GM19468 (cell line): ENCODE data around the gene CYTH2.

Experiments
- ATAC-seq: cut with Tn5 transposase; IDR thresholded peaks from one replicate; pipeline ENCODE4 v1.9.1; 2021; ENCODE audit warnings: mild to moderate bottlenecking, moderate library complexity, moderate number of reproducible peaks; ENCODE audit not compliant: unreplicated experiment; ENCODE audit errors: extremely low read depth

CYTH2 gene, protein sequence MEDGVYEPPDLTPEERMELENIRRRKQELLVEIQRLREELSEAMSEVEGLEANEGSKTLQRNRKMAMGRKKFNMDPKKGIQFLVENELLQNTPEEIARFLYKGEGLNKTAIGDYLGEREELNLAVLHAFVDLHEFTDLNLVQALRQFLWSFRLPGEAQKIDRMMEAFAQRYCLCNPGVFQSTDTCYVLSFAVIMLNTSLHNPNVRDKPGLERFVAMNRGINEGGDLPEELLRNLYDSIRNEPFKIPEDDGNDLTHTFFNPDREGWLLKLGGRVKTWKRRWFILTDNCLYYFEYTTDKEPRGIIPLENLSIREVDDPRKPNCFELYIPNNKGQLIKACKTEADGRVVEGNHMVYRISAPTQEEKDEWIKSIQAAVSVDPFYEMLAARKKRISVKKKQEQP

DNA sequence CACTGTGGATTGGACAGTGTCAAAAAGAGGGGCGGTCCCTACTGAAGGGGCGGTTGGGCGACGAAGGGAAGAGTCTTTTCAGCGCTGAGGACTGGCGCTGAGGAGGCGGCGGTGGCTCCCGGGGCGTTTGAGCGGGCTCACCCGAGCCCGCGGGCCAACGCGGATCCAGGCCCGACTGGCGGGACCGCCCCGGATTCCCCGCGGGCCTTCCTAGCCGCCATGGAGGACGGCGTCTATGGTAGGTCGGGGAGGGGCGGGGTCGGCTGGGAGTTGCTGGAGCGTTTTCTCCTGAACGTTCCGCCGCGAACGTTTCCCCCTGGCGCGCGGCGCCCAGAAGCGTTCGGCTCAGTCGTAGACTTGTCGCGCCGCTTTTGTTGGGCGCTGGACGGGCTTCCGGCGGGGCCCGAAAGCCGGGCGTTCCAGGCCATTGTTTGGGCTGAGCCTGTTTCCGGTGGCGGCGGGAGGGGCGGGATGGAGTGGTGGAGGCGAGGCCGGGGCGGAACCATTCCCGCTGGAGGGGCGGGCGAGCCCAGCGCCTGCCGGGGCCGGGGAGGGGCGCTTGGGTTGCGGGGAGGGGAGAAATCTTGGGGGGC, at the start of gene CYTH2:
Gene CYTH2 (plus strand): TSS at position 81 of the 593 bp plus-strand sequence. CDS start 139 bp downstream, at position 220.
- ATAC-seq, result no peak

DNA sequence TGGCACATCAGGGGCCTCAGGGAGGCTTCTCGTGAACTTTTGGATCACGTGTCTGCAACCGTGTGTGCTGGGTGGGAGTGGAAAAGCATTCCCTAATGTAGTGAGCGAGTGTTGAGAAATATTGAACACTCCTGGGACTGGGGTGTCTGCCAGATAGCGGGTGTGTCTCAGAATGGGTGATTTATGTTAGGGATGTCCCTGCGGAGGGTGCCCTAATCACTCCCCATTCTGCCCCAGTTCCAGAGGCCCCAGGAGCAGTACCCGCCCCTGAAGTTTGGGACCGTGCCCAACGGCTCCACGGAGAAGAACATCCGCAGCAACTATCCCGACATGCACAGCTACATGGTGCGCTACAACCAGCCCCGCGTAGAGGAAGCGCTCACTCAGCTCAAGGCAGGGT, 47.6 kb upstream of the CYTH2 start:
- no peak for ATAC-seq

DNA sequence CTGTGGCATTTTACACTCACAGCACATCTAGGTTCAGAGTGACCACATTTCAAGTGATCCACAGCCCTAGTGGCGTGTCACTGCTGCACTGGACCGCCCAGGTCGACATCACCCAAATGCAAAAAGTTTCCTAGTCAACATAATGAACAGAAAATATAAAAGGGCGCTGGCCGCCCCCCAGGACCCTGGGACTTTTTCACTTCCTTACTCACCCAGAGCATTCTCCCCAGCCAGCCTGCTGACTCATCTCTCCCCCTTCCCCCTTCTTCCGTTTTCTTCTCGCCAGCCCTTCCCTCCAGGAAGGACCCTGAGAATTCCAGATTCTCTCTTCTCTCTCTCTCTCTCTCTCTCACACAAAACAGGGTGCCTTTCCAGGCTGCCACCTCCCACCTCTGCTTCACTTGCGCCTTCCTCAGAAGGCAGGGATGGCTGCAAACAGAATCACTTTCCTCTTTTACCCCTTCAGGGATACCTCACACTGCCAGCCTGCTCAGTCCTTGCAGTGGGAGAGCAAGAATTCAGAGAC, 44.4 kb upstream of the CYTH2 start:
- ATAC-seq, result no peak

DNA sequence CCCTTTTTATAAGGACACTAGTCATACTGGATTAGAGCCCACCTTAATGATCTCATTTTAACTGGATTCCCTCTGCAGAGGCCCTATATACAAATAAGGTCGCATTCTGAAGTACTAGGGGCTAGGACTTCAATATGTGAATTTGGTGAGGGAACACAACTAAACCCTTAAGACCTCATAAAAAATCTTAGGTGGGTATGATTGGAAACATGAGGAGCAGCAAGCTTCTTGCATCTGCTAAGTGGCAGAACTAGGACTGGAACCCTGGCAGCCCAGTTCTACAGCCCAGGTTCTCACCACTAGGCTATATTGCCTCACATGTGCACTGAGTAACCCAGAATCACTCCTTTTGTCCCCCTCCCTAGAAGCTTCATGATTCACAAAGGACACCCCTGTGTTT, 40.5 kb upstream of the CYTH2 start:
- ATAC-seq, result no peak

DNA sequence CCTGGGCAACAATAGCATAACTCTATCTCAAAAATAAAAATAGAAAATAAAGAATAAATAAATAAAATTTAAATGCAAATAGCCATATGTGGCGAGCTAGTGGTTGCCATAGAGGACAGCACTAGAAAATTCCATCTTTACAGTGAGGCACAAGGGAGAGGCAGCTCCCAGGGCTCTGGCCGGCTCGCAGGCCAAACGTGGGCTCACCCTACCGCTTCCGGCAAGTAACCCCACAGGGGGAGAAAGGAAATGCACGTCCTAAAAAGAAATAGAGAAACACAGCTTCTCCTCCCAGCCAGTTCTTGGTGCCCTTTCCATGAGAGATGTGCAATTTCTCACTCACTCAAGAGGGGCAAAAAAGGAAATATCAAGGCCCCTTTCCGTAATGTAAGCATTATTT, 35.8 kb upstream of the CYTH2 start:
- no peak for ATAC-seq

DNA sequence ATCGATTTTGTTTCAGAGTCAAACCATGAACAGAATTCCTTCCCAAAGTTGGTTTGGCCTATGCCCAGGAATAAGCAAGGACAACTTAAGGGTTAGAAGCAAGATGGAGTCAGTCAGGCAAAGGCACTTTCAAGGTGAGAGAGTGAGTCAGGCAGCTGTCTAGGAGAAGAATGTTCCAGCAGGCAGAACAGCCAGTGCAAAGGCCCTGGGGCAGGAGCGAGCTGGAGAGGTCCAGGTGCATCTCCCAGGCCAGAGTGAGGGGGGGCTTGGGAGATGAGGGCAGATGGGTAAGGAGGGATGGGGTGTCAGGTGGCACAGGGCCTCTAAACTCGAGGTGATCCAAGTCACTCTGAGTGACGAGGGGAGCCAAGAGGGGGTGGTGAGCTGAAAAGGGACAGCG, 32.6 kb upstream of the CYTH2 start:
- no peak for ATAC-seq

DNA sequence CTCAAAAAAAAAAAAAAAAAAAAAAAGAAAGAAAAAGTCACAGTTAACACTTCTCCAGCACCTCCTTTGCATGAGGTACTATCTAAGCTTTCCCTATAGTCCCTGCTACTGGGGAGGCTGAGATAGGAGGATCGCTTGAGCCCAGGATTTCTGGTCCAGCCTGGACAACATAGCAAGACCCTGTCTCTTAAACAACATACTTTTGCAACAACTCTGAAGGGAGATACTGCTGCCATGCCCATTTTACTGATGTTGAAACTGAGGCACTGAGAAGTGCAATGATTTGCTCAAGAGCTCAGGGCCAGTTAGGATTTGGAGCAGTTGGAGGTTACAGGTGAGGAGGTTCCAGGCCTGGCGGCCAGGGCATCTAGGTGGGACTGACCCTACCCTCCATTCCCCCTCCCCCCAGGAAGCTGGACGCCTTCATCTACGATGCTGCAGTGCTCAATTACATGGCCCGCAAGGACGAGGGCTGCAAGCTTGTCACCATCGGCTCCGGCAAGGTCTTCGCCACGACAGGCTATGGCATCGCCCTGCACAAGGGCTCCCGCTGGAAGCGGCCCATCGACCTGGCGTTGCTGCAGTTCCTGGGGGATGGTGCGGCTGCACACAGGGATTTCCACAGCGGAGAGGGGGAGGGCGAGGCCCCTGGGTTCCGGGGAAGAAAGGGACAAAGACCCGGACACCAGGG, 27.7 kb upstream of the CYTH2 start:
- ATAC-seq, result no peak

DNA sequence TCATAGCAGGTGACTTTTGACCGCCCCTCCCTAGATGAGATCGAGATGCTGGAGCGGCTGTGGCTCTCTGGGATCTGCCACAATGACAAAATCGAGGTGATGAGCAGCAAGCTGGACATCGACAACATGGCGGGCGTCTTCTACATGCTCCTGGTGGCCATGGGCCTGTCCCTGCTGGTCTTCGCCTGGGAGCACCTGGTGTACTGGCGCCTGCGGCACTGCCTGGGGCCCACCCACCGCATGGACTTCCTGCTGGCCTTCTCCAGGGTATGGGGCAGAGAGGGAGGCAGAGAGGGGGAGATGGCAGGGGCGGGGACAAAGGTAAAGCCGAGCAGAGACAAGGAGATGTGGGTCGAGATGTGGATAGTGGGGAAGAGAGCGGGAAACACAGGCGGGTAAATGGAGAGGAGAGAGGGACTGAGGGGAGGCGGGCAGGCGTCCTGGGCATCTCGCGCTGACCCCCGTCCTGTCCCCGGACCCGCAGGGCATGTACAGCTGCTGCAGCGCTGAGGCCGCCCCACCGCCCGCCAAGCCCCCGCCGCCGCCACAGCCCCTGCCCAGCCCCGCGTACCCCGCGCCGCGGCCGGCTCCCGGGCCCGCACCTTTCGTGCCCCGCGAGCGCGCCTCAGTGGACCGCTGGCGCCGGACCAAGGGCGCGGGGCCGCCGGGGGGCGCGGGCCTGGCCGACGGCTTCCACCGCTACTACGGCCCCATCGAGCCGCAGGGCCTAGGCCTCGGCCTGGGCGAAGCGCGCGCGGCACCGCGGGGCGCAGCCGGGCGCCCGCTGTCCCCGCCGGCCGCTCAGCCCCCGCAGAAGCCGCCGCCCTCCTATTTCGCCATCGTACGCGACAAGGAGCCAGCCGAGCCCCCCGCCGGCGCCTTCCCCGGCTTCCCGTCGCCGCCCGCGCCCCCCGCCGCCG, 26.8 kb upstream of the CYTH2 start:
- no peak for ATAC-seq

DNA sequence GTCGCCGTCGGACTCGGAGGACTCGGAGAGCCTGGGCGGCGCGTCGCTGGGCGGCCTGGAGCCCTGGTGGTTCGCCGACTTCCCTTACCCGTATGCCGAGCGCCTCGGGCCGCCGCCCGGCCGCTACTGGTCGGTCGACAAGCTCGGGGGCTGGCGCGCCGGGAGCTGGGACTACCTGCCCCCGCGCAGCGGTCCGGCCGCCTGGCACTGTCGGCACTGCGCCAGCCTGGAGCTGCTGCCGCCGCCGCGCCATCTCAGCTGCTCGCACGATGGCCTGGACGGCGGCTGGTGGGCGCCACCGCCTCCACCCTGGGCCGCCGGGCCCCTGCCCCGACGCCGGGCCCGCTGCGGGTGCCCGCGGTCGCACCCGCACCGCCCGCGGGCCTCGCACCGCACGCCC, 25.9 kb upstream of the CYTH2 start:
- ATAC-seq, result no peak

DNA sequence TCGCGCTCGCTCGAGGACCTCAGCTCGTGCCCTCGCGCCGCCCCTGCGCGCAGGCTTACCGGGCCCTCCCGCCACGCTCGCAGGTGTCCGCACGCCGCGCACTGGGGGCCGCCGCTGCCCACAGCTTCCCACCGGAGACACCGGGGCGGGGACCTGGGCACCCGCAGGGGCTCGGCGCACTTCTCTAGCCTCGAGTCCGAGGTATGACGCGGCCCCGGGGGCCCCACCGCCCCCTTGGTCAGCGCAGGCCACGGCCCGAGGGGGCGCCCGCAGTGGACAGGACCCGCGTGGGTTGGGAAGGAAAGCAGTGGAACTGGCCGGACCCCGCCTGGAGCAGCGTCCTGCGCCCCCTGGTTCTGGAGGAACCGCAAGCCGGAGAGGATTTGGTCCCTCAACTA, 25.4 kb upstream of the CYTH2 start:
- ATAC-seq, result no peak

DNA sequence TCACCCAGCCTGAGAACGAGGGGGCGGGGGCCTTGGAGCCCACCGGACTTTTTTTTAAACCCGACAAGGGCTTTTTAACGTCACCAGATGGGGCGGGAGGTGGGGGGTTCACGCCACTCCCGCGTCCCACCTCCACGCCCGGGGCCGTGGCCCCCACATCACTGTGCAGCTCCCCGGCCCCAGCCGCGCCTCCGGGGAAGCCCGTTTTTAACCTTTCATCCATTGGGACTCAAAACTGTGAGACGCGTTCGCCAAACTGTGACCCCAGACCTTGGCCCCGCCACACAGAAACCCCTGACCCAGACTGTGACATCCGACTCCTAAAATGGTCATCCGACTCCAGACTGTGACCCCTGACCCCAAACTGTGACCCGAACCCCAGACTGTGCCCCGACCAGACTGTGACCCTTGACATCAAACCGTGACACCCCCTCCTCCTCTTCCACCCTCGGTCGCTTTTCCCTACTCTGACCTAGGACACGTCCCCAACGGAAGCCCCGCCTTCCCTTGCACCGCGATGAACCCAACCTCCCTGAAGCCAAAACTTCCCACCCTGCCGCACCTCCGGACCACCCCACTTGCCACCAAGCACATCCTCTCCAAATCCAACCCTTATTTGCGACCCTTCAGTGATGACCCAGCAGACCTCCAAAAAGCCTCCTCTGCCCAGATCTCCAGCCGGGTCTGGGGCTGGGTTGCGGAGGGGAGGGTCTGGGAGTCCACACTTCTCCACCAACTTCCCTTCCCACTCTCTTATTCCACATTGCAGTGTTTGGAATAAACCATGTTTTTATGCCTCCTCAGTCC, 24.8 kb upstream of the CYTH2 start:
- ATAC-seq, result no peak

DNA sequence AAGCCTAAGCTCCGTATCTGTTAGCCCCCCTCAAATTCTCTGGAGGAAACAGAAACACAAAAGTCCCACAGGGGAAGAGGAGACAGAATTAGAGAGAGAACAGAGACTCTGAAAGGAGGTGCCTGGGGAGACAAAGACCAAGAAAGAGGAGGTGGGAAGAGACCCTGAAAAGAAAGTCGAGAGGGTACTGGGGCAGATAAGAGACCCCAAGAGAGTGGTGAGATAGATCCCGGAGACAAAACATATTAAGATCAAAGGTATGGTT, 24.3 kb upstream of the CYTH2 start:
- ATAC-seq, result no peak

DNA sequence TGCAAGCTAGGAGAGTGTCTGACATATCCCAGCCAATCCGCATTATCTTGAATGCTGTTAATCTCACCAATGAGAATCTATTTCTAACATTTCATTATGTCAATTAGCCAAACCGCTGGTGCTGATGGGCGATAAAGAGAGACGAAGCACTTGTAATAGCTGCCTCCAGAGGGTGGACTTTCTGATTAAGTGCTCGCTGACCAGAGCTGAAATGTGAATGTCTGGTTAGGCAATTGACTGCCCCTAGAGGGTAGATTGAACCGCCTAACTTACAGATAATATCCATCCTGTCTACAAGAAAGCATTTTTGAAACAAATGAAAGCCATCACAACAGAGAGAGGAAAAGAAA, 23.9 kb upstream of the CYTH2 start:
- no peak for ATAC-seq

DNA sequence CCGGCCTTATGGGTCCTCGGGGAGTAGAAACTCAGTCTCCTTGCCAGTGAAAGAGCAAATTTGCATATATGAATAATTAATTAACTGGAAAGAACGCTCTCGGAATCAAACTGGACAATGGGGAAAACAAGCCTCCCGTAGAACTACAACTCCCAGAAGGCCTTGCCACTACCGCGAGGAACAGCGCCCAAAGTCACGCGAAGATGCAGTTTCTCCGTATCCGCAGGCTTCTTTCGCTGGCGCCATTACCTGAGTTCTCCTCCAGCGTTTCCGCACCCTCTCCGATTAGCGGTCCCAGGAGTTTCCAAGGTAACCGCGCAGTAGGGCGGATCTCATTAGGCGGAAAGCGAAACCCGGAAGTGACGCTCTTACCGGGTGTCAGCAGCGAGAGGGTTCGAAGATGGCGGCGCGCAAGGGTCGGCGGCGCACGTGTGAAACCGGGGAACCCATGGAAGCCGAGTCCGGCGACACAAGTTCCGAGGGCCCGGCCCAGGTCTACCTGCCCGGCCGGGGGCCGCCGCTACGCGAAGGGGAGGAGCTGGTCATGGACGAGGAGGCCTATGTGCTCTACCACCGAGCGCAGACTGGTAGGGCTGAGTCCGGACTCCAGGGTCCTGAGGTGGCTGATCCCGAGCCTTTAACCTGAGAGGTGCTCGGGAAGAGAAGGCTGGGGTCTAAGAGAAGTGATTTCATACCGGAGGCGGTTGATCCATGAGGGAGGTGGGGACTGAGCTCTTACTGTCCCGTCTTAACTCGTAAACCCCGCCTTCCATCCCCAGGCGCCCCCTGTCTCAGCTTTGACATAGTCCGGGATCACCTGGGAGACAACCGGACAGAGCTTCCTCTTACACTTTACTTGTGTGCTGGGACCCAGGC, 23.3 kb upstream of the CYTH2 start, which contains the start of gene GRWD1:
Gene GRWD1 (plus strand): TSS at position 378 of the 876 bp plus-strand sequence. CDS start 23 bp downstream, at position 401.
- ATAC-seq, result no peak

DNA sequence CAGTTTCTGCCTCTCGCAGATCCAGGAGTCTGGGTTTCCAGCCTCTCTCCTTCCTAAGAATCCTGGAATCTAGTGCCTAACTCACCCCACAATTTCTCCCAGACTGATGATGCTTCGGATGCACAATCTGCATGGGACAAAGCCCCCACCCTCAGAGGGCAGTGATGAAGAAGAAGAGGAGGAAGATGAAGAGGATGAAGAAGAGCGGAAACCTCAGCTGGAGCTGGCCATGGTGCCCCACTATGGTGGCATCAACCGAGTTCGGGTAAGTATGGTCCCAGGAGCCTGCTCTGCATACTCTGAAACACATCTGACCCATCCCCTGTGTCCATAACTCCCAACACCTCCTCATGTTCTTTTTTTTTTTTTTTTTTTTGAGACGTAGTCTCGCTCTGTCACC, 22.6 kb upstream of the CYTH2 start:
- no peak for ATAC-seq

DNA sequence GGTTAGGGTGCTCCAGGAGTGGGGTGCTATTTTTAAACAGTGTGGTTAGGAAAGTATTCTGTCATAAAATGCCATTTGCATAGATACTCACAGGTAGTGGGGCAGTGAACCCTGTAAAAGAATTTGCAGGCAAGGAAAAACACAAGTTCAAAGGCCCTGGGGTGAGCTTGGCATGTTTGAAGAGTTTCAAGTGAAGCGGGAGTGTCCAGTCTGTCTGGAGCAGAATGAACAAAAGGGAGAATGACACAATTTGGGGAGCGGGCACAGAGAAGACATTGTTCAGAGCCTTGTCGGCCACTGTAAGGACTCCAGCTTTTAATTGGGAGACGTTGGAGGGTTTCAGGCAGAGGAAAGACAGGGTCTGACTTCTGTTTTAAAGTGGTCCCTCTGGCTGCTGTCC, 20.6 kb upstream of the CYTH2 start:
- no peak for ATAC-seq

DNA sequence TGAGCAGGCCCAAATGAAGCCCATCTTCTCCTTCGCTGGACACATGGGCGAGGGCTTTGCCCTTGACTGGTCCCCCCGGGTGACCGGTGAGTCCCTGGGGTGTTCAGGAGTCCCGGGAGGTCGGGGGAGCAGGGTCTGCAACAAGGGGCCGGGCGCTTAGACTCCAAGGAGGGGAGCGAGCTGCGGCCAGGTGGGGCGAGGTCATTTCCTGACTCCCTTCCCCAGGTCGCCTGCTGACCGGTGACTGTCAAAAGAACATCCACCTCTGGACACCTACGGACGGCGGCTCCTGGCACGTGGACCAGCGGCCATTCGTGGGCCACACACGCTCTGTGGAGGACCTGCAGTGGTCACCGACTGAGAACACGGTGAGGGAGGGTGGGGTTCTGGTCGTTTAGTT, 18.7 kb upstream of the CYTH2 start:
- no peak for ATAC-seq

DNA sequence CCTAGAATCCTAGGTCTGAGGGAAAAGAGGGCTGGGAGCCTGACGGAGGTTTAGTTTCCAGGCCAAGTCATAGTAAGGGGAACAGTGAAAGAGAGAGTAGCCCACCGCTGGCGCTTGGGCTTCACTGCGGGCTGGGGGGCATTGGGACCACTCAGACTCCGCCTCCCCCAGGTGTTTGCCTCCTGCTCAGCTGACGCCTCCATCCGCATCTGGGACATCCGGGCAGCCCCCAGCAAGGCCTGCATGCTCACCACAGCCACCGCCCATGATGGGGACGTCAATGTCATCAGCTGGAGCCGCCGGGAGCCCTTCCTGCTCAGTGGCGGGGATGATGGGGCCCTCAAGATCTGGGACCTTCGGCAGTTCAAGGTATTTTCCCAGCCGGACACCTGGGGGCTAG, 18.3 kb upstream of the CYTH2 start:
- ATAC-seq, result no peak

DNA sequence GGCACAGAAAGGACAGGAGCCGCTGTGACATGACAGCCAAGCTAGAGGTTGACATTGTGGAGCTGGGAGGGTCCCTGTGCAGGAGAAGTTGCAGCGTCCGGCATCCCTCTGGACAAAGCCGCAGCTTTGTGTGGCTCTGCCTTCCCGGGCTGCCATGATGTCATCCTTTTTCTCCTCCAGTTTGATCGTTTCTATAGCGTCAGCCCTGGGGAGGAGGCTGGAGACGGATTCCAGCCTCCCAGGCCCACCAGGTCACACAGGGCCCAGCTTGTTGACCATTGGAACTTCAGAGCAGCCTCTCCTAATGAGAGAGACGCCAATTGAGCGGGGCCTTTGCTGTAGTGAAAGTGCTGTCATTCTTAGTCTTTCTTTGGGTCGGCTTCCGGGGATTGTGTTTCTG, 17.5 kb upstream of the CYTH2 start:
- ATAC-seq, result no peak
